GM21529 (cell line): Measurements from ENCODE around the gene EEIG1.
"Not testable (repeated sequence)": the region's sequence is repeated elsewhere in the genome, so short reads cannot be mapped to it uniquely, and the experiment has no call there.

Experiments used
- ATAC-seq: cut with Tn5 transposase; IDR thresholded peaks from one replicate; pipeline ENCODE4 v1.9.1; 2021; ENCODE audit not compliant: unreplicated experiment

The EEIG1 gene

GRCh38 chr9:127980706-127981558, at the start of gene EEIG1:
Gene EEIG1, minus strand, starts transcription at chr9:127980989. Its CDS starts 852 bp downstream, at chr9:127980137.
- peak; percentile 64 for ATAC-seq

- ATAC-seq = no peak
Measured at GRCh38 chr9:128027705-128028104, 46.9 kb upstream of the EEIG1 start.

DNA sequence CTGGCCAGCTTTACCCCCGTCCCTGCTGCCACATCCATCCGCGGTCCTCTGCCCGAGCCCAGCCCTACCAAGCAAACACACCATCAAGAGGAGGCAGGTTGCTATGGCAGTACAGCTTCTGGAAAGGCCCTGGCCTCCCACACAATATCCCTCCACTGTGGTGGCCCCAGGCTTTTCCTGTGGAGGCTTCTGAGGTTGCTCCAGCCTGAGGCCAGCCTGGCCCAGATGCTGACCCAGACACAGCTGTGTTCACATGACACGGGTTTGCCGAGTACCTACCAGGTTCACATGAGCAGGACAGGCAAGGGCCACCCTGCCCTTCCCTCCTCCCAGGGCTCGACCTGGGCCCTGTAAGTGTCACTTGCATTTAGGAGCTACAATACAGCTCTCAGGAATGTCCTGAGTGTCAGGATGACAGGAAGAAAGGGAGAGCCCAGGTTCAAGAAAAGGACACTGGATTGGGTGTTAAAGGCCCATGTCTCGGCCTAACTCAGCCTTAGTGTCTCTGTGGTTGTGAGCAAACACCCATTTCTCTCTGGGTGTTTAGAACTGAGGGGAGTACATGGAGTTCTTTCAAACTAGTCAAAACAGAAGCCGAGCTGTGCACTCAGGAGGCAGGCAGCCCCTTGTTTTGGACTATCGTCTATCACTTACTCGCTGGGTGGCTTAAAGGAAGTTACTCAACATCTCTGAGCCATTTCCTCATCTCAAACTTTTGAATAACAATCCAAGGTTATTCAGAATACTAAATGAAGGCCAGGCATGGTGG, 46.2 kb upstream of the EEIG1 start:
- peak; percentile 12 for ATAC-seq

- ATAC-seq = peak; percentile 43
Measured at GRCh38 chr9:128026255-128026772, 45.5 kb upstream of the EEIG1 start.

DNA sequence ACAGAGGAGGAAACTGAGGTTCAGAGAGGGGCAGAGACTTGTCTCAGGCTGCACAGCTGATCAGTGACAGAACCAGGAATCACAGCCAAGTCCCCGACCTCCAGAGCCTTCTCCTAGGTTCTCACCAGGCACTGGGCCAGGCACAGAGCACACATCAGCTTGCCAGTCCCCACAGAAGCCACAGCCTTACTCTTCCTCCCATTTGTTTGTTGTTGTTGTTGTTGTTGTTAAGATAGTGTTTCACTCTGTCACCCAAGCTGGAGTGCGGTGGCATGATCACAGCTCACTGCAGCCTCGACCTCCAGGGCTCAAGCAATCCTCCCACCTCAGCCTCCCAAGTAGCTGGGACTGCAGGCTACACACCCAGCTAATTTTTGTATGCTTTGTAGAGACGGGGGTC, 44.9 kb upstream of the EEIG1 start:
- ATAC-seq = no peak

GRCh38 chr9:128024761-128025308, 44.0 kb upstream of the EEIG1 start:
- no peak for ATAC-seq

GRCh38 chr9:128023671-128024070, 42.9 kb upstream of the EEIG1 start:
- ATAC-seq = not testable (repeated sequence)

DNA sequence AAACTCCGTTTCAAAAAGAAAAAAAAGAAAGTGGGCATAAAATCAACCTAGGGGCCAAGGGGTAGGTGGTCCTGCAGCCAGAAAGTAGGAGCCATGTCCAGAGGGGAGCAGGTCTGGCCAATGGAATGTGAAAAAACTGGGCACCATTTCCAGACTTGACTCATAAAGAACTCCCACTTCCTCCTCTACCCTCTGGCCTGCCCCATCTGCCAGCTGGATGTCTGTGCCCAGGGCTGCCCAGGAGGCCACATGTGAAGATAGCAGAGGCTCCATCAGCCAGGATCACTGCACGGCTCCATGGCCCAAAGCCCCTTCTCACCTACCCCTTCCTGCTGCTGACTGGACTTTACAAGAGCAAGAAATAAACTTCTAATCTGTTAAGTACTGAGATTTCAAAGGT, 42.1 kb upstream of the EEIG1 start:
- ATAC-seq = no peak

DNA sequence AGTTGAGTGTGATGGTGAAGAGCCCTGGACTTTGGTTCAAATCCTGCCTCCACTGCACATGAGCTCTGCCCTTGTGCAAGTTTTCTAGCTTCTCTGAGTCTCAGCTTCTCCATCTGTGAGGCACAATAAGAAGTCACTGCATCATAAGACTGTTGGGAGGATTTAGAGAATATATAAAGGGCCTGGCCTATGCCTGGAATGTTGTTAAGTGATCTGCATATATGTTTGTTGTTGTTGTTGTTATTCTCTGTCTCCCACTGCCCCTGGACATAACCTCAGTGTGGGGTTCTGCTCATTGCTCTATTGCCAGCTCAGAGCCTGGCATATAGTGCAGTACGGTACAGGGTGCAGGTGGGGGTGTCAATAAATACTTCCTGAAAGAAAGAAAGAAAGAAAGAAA, 40.3 kb upstream of the EEIG1 start:
- ATAC-seq = no peak

- no peak for ATAC-seq
Measured at GRCh38 chr9:128020692-128021091, 39.9 kb upstream of the EEIG1 start.

- no peak for ATAC-seq
Measured at GRCh38 chr9:128015696-128016095, 34.9 kb upstream of the EEIG1 start.

GRCh38 chr9:128011071-128011817, 30.5 kb upstream of the EEIG1 start:
- no peak for ATAC-seq

GRCh38 chr9:128009639-128010038, 28.9 kb upstream of the EEIG1 start:
- ATAC-seq = no peak

- no peak for ATAC-seq
Measured at GRCh38 chr9:128008171-128008570, 27.4 kb upstream of the EEIG1 start.

- peak; percentile 75 for ATAC-seq
Measured at GRCh38 chr9:128007566-128008138, 26.9 kb upstream of the EEIG1 start.

DNA sequence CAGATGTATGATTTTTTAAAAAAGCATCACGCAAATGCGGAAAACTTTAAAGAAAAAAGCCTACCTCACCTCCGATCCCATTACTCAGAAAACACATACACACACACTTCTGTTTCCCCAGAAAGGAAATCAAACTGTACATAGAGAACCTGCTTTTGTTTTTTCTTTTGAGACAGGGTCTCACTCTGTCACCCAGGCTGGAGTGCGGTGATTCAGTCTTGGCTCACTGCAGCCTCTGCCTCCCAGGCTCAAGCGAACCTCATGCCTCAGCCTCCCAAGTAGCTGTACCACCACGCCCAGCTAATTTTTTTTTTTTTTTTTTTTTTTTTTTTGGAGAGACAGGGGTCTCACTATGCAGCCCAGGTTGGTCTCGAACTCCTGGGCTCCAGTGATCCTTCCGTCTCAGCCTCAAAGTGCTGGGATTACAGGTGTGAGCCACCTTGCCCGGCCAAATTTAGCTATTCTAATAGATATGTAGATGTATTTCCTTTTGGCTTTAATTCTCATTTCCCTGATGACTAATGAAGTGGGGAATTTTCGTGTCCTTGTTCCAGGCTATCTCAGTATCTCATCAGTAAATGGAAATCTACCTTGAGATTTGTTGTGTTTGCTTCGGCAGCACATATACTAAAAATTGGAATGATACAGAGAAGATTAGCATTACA, 25.7 kb upstream of the EEIG1 start:
- no peak for ATAC-seq

GRCh38 chr9:128005923-128006322, 25.1 kb upstream of the EEIG1 start:
- ATAC-seq = no peak

- no peak for ATAC-seq
Measured at GRCh38 chr9:128003966-128004604, 23.3 kb upstream of the EEIG1 start.

- no peak for ATAC-seq
Measured at GRCh38 chr9:128002959-128003358, 22.2 kb upstream of the EEIG1 start.
